CD4-positive, alpha-beta T cell (primary cell): ENCODE measurements around the gene SYT9. TPM values are rescaled to one million over a fixed set of nuclear protein-coding genes. Genes with fewer than 3 reads are reported as not detected.

ENCODE experiments used
- ATAC-seq: fragments of 200-7000 bp; cut with Tn5 transposase; one replicate; pipeline ENCODE4 v1.10.0; 2022; ENCODE audit warnings: mild to moderate bottlenecking; ENCODE audit not compliant: poor library complexity
- CTCF ChIA-PET: fragments of 350-600 bp; sonication (Branson Sonifier 250); formaldehyde crosslinking; loops from one replicate; lab custom pipeline; 2021; ENCODE audit warnings: antibody characterized with exemption, inconsistent platforms; lab: Charles Lee
- POLR2A ChIA-PET: fragments of 350-600 bp; sonication (Branson Sonifier 250); formaldehyde crosslinking; loops from one replicate; lab custom pipeline; 2021; ENCODE audit warnings: antibody characterized with exemption, inconsistent platforms; lab: Charles Lee
- DNase-seq, 14 experiments: peaks; one replicate each; pipeline ENCODE4 v3.0.0-alpha.2; 2013 to 2020; ENCODE audit warnings: mixed read lengths in 2 of 14
- H3K27ac ChIP-seq, 2 donors: one replicate each; pipeline versions ENCODE4 v1.5.1 to v1.7.0; 2013; ENCODE audit warnings: low read length in 2 of 2, low read depth in 1 of 2, mild to moderate bottlenecking in 1 of 2
- H3K27me3 ChIP-seq, 2 experiments: 1 replicate in 1 of 2; 2 replicates in 1 of 2; pipeline versions ENCODE4 v1.6.1 to v1.7.0; 2013; ENCODE audit warnings: low read length in 2 of 2, control low read depth in 1 of 2, mild to moderate bottlenecking in 1 of 2, moderate library complexity in 1 of 2; ENCODE audit not compliant: insufficient read depth in 2 of 2, control insufficient read depth in 1 of 2
- H3K36me3 ChIP-seq: one replicate; pipeline ENCODE4 v1.6.1; 2013; ENCODE audit warnings: low read length, control low read depth; ENCODE audit not compliant: insufficient read depth
- H3K4me1 ChIP-seq: one replicate; pipeline ENCODE4 v1.6.1; 2013; ENCODE audit warnings: low read length, control low read depth; ENCODE audit not compliant: insufficient read depth
- H3K4me3 ChIP-seq: one replicate; pipeline ENCODE4 v1.5.1; 2013; ENCODE audit warnings: mild to moderate bottlenecking, low read length, moderate library complexity
- H3K9me3 ChIP-seq, 2 experiments: 1 replicate in 1 of 2; 2 replicates in 1 of 2; pipeline versions ENCODE4 v1.6.1 to v1.7.0; 2013; ENCODE audit warnings: low read length in 2 of 2, mild to moderate bottlenecking in 2 of 2, control low read depth in 1 of 2, moderate library complexity in 1 of 2; ENCODE audit not compliant: control insufficient read depth in 1 of 2, insufficient read depth in 1 of 2
- H3K27ac Mint-ChIP-seq: one replicate; pipeline ENCODE4 v1.8.0; 2020; ENCODE audit warnings: mixed read lengths
- H3K27me3 Mint-ChIP-seq: one replicate; pipeline ENCODE4 v1.8.0; 2021; ENCODE audit warnings: mixed read lengths
- H3K36me3 Mint-ChIP-seq: one replicate; pipeline ENCODE4 v1.8.0; 2021; ENCODE audit warnings: low read depth, mixed read lengths
- H3K4me1 Mint-ChIP-seq: one replicate; pipeline ENCODE4 v1.8.0; 2021; ENCODE audit warnings: low read depth, mixed read lengths
- H3K4me3 Mint-ChIP-seq: one replicate; pipeline ENCODE4 v1.8.0; 2020; ENCODE audit warnings: mild to moderate bottlenecking, mixed read lengths
- H3K9me3 Mint-ChIP-seq: one replicate; pipeline ENCODE4 v1.8.0; 2020; ENCODE audit warnings: mixed read lengths
- CTCF ChIP-seq: fragments of 200-600 bp; IDR thresholded peaks from one replicate; pipeline ENCODE4 v1.8.0; 2022; ENCODE audit warnings: antibody characterized with exemption, mild to moderate bottlenecking
- intact Hi-C, 2 experiments: fragments of 100-400 bp; cut with DNase I in 1 of 2; cut with micrococcal nuclease in 1 of 2; formaldehyde crosslinking; loops; one replicate each; pipeline versions ENCODE4 v1.15.1 to v1.9.0; 2023 to 2025; cut with DNase I, micrococcal nuclease
- total RNA-seq, 174 experiments: library from RNA in 2 of 174; stranded (reverse) in 2 of 174; gene quantifications; one replicate each; pipeline ENCODE4 v1.2.3 and lab custom pipeline; 2021 to 2026

The SYT9 gene
- total RNA-seq, 2 experiments from 2014 or later: not detected

GRCh38 chr11:7499081-7499480, 247.4 kb downstream of the SYT9 start:
- no peaks in the 10 kb centered on the region for H3K9me3 Mint-ChIP-seq
- no peak for ATAC-seq
- intact Hi-C loops: no loop called here
- no peak overlapping the region for H3K27ac Mint-ChIP-seq
- no peak overlapping the region for H3K27ac ChIP-seq
- no peaks in the 10 kb centered on the region for H3K4me1 Mint-ChIP-seq
- DNase-seq: no peak
- ChIA-PET CTCF (no interaction called here), POLR2A (no interaction called here)
- H3K36me3 ChIP-seq: no peaks in the 10 kb centered on the region
- H3K36me3 Mint-ChIP-seq: no peaks in the 10 kb centered on the region
- TF ChIP-seq CTCF: no peak
- no peak overlapping the region for H3K4me3 ChIP-seq
- H3K4me3 Mint-ChIP-seq: no peak overlapping the region
- peaks cover 2 to 4% of the 10 kb centered on the region in 2 experiments for H3K27me3 ChIP-seq
- no peaks in the 10 kb centered on the region for H3K27me3 Mint-ChIP-seq
- H3K9me3 ChIP-seq: no peaks in the 10 kb centered on the region
- H3K4me1 ChIP-seq: no peaks in the 10 kb centered on the region

- CTCF ChIA-PET: no interaction called here
- no peak for TF ChIP-seq CTCF
Measured at GRCh38 chr11:7500251-7500650, 248.5 kb downstream of the SYT9 start.

GRCh38 chr11:7501251-7501650, 249.5 kb downstream of the SYT9 start:
- Mint-ChIP-seq H3K36me3 (no peaks in the 10 kb centered on the region), H3K4me3 (no peak overlapping the region), H3K9me3 (no peaks in the 10 kb centered on the region), H3K27ac (no peak overlapping the region), H3K27me3 (no peaks in the 10 kb centered on the region), H3K4me1 (no peaks in the 10 kb centered on the region)
- ATAC-seq (no peak), DNase-seq (no peak)
- Histone ChIP-seq H3K27ac (no peak overlapping the region), H3K27me3 (peaks cover 2 to 4% of the 10 kb centered on the region in 2 experiments), H3K4me3 (no peak overlapping the region), H3K36me3 (no peaks in the 10 kb centered on the region), H3K4me1 (no peaks in the 10 kb centered on the region), H3K9me3 (no peaks in the 10 kb centered on the region)
- ChIA-PET POLR2A (no interaction called here), CTCF (no interaction called here)
- no peak for TF ChIP-seq CTCF
- intact Hi-C loops: no loop called here

More at GRCh38 chr11:7500251-7500650, 248.5 kb downstream of the SYT9 start:
- H3K9me3 Mint-ChIP-seq: no peaks in the 10 kb centered on the region
- ATAC-seq (no peak), DNase-seq (no peak)
- no peaks in the 10 kb centered on the region for H3K4me1 ChIP-seq
- H3K9me3 ChIP-seq: no peaks in the 10 kb centered on the region
- H3K4me1 Mint-ChIP-seq: no peaks in the 10 kb centered on the region
- no peak overlapping the region for H3K27ac ChIP-seq
- no peaks in the 10 kb centered on the region for H3K36me3 Mint-ChIP-seq
- H3K27me3 Mint-ChIP-seq: no peaks in the 10 kb centered on the region
- intact Hi-C loops: no loop called here
- no peak overlapping the region for H3K27ac Mint-ChIP-seq
- no peak overlapping the region for H3K4me3 Mint-ChIP-seq
- POLR2A ChIA-PET: no interaction called here
- H3K4me3 ChIP-seq: no peak overlapping the region
- peaks cover 2 to 4% of the 10 kb centered on the region in 2 experiments for H3K27me3 ChIP-seq
- H3K36me3 ChIP-seq: no peaks in the 10 kb centered on the region
